Upper lobe of right lung (tissue), 1 donor: Measurements from ENCODE around the gene NFKBIE. TPM values are rescaled to one million over a fixed set of nuclear protein-coding genes. Genes with fewer than 3 reads are reported as not detected.

Source experiments
- ATAC-seq: fragments of 200-7000 bp; cut with Tn5 transposase; one replicate; pipeline ENCODE4 v1.9.1; 2020; ENCODE audit warnings: mild to moderate bottlenecking, moderate library complexity
- DNase-seq: peaks from one replicate; pipeline ENCODE4 v3.0.0-alpha.2; 2020
- H3K27ac ChIP-seq: fragments of 200-600 bp; one replicate; pipeline ENCODE4 v1.8.0; 2022
- H3K27me3 ChIP-seq: fragments of 200-600 bp; one replicate; pipeline ENCODE4 v1.8.0; 2022; ENCODE audit warnings: mild to moderate bottlenecking
- H3K36me3 ChIP-seq: fragments of 200-600 bp; one replicate; pipeline ENCODE4 v1.8.0; 2022
- H3K4me1 ChIP-seq: fragments of 200-600 bp; one replicate; pipeline ENCODE4 v1.8.0; 2022
- H3K4me3 ChIP-seq: fragments of 200-600 bp; one replicate; pipeline ENCODE4 v1.8.0; 2022; ENCODE audit warnings: mild to moderate bottlenecking
- H3K9me3 ChIP-seq: fragments of 200-600 bp; one replicate; pipeline ENCODE4 v1.8.0; 2022
- CTCF ChIP-seq: fragments of 200-600 bp; IDR thresholded peaks from one replicate; pipeline ENCODE4 v1.8.0; 2022; ENCODE audit warnings: antibody characterized with exemption
- intact Hi-C: fragments of 100-400 bp; cut with DNase I; formaldehyde crosslinking; loops from one replicate; pipeline ENCODE4 v1.11.0; 2022
- total RNA-seq: library from RNA; stranded (reverse); fragmentation: NEBNext Ultra II Directional; extraction: Animal tissue kit (Norgen Biotek cat#: 25700); gene quantifications from one replicate; pipeline ENCODE4 v1.2.1, GENCODE V29; 2021
- donor health status: DM: no; HTN: yes; CAD: no; lungs with severe emphysema.

NFKBIE gene
- total RNA-seq, 1 donor from 2014 or later = 7.1 TPM

- no peaks in the 10 kb centered on the region for H3K9me3 ChIP-seq
- no peaks in the 10 kb centered on the region for H3K36me3 ChIP-seq
- intact Hi-C loops = no loop called here
- DNase-seq = no peak
- no peaks in the 10 kb centered on the region for H3K4me1 ChIP-seq
- no peak overlapping the region for H3K27ac ChIP-seq
- no peak for TF ChIP-seq CTCF
- H3K27me3 ChIP-seq = peaks cover 54% of the 10 kb centered on the region
- no peak overlapping the region for H3K4me3 ChIP-seq
- ATAC-seq = no peak
These were observed 20.9 kb upstream of the NFKBIE start for GRCh38 chr6:44286285-44286565.

GRCh38 chr6:44285552-44286284 lies 20.4 kb upstream of the NFKBIE start:
- intact Hi-C loops = no loop called here
- H3K4me1 ChIP-seq = no peaks in the 10 kb centered on the region

GRCh38 chr6:44284867-44285266 lies 19.5 kb upstream of the NFKBIE start:
- no peak for TF ChIP-seq CTCF
- no peak overlapping the region for H3K27ac ChIP-seq
- H3K27me3 ChIP-seq = peaks cover 41% of the 10 kb centered on the region
- H3K9me3 ChIP-seq = no peaks in the 10 kb centered on the region
- H3K36me3 ChIP-seq = no peaks in the 10 kb centered on the region
- intact Hi-C loops = no loop called here
- no peak for ATAC-seq
- H3K4me1 ChIP-seq = no peaks in the 10 kb centered on the region
- no peak overlapping the region for H3K4me3 ChIP-seq
- DNase-seq = no peak

More at GRCh38 chr6:44285552-44286284, 20.4 kb upstream of the NFKBIE start:
- no peaks in the 10 kb centered on the region for H3K9me3 ChIP-seq
- DNase-seq = no peak
- H3K27ac ChIP-seq = no peak overlapping the region
- ATAC-seq = no peak
- H3K36me3 ChIP-seq = no peaks in the 10 kb centered on the region
- no peak overlapping the region for H3K4me3 ChIP-seq
- H3K27me3 ChIP-seq = peaks cover 49% of the 10 kb centered on the region
- no peak for TF ChIP-seq CTCF

GRCh38 chr6:44284121-44284520 lies 18.8 kb upstream of the NFKBIE start:
- peaks cover 33% of the 10 kb centered on the region for H3K27me3 ChIP-seq
- no peaks in the 10 kb centered on the region for H3K4me1 ChIP-seq
- no peak overlapping the region for H3K27ac ChIP-seq
- H3K36me3 ChIP-seq = no peaks in the 10 kb centered on the region
- no peak for TF ChIP-seq CTCF
- peak; percentile 67 for ATAC-seq
- H3K9me3 ChIP-seq = no peaks in the 10 kb centered on the region
- DNase-seq = no peak
- no peak overlapping the region for H3K4me3 ChIP-seq
- intact Hi-C loops = no loop called here

- H3K27me3 ChIP-seq = peaks cover 42% of the 10 kb centered on the region
- no peak overlapping the region for H3K27ac ChIP-seq
- no peaks in the 10 kb centered on the region for H3K9me3 ChIP-seq
- no peak overlapping the region for H3K4me3 ChIP-seq
- TF ChIP-seq CTCF = no peak
- H3K4me1 ChIP-seq = no peaks in the 10 kb centered on the region
- DNase-seq (no peak), ATAC-seq (peak; percentile 33)
- H3K36me3 ChIP-seq = no peaks in the 10 kb centered on the region
- intact Hi-C loops = no loop called here
These were observed 13.7 kb upstream of the NFKBIE start for GRCh38 chr6:44278774-44279697.
